Lung (tissue), 12 donors: ENCODE results near the gene NIPBL. TPM values are rescaled to one million over a fixed set of nuclear protein-coding genes. Genes with fewer than 3 reads are reported as not detected.
A peak's percentile ranks its signal among the peaks of the same experiment; 100 is the strongest.

Experiments
- ATAC-seq: fragments of 200-7000 bp; cut with Tn5 transposase; one replicate; pipeline ENCODE4 v1.9.1; 2020; ENCODE audit warnings: moderate number of reproducible peaks; ENCODE audit not compliant: insufficient read depth, low FRiP score
- DNase-seq, 3 donors: peaks; one replicate each; pipeline ENCODE4 v3.0.0-alpha.2; 2013 to 2017
- H3K27ac ChIP-seq, 2 donors: one replicate each; pipeline ENCODE4 v1.5.1; 2013; ENCODE audit warnings: mild to moderate bottlenecking in 2 of 2, moderate library complexity in 2 of 2, control low read depth in 1 of 2, inconsistent platforms in 1 of 2, low read depth in 1 of 2, low read length in 1 of 2
- H3K27me3 ChIP-seq, 3 donors: one replicate each; pipeline ENCODE4 v1.5.1; 2013; ENCODE audit warnings: low read length in 2 of 3; ENCODE audit not compliant: control insufficient read depth in 3 of 3, insufficient read depth in 3 of 3
- H3K36me3 ChIP-seq, 4 donors: one replicate each; pipeline ENCODE4 v1.5.1; 2013; ENCODE audit warnings: low read length in 4 of 4, mild to moderate bottlenecking in 1 of 4, moderate library complexity in 1 of 4; ENCODE audit not compliant: control insufficient read depth in 4 of 4, insufficient read depth in 4 of 4
- H3K4me1 ChIP-seq, 5 donors: one replicate each; pipeline ENCODE4 v1.5.1; 2013; ENCODE audit warnings: low read length in 5 of 5, mild to moderate bottlenecking in 2 of 5, moderate library complexity in 1 of 5; ENCODE audit not compliant: control insufficient read depth in 5 of 5, insufficient read depth in 5 of 5
- H3K4me3 ChIP-seq: one replicate; pipeline ENCODE4 v1.5.1; 2013; ENCODE audit warnings: mild to moderate bottlenecking, control low read depth, moderate library complexity
- H3K9ac ChIP-seq, 2 donors: one replicate each; pipeline ENCODE4 v1.5.1; 2013; ENCODE audit warnings: low read length in 2 of 2, control low read depth in 1 of 2; ENCODE audit not compliant: insufficient read depth in 1 of 2
- H3K9me3 ChIP-seq, 4 donors: one replicate each; pipeline ENCODE4 v1.5.1; 2013; ENCODE audit warnings: low read length in 3 of 4, mild to moderate bottlenecking in 1 of 4, moderate library complexity in 1 of 4; ENCODE audit not compliant: control insufficient read depth in 4 of 4, insufficient read depth in 3 of 4
- CTCF ChIP-seq: IDR thresholded peaks from 2 replicates; pipeline ENCODE4 v1.5.1; 2012; ENCODE audit warnings: mild to moderate bottlenecking; ENCODE audit errors: control extremely low read depth, extremely low read depth
- WGBS, 2 donors: extraction: QIAGEN DNeasy Blood & Tissue Kit; methylation state at CpG; one replicate each; pipeline ENCODE4 v1.1.7; 2013; 5-methylcytosine and 5-hydroxymethylcytosine counted together
- polyA plus RNA-seq, 2 donors: library from polyadenylated mRNA; stranded (reverse); fragments of 200-250 nt; gene quantifications; one replicate each; pipeline ENCODE4 v1.2.1, GENCODE V29; 2013
- total RNA-seq, 2 donors: library from RNA; depleted of rRNA in 1 of 2; stranded (reverse); fragments of >200 nt in 1 of 2; gene quantifications; one replicate each; pipeline ENCODE4 v1.2.1, GENCODE V29; 2014 to 2021
- donor health status: control.
- donor health status: control.
- donor health status: Bipolar disorder and iron deficiency.
- donor health status: healthy.
- donor health status: DM: yes; HTN: yes; CAD: no.

NIPBL gene
- total and polyA plus RNA-seq, 4 donors: 13.7 to 124 (median 32.4) TPM

GRCh38 chr5:37112383-37112991 is 235.9 kb downstream of the NIPBL start:
- no peak overlapping the region for H3K4me3 ChIP-seq
- no peak overlapping the region for H3K9ac ChIP-seq
- peaks cover 4 to 29% (median 16%) of the 10 kb centered on the region in 4 donors for H3K36me3 ChIP-seq
- no peaks in the 10 kb centered on the region for H3K27me3 ChIP-seq
- 70 to 75% methylated on average over 3 of the region's 3 CpGs for WGBS, 2 donors
- peak; percentile 25 for ATAC-seq
- no peak overlapping the region for H3K27ac ChIP-seq
- no peak for DNase-seq
- TF ChIP-seq CTCF: no peak
- H3K4me1 ChIP-seq: no peaks in the 10 kb centered on the region
- no peaks in the 10 kb centered on the region for H3K9me3 ChIP-seq
